WTC11 (cell line): ENCODE results near the gene DMD. TPM values are rescaled to one million over a fixed set of nuclear protein-coding genes. Genes with fewer than 3 reads are reported as not detected.

Experiments
- ATAC-seq: fragments of 200-7000 bp; cut with Tn5 transposase; 2 replicates; pipeline ENCODE4 v1.10.0; 2021; ENCODE audit warnings: mild to moderate bottlenecking, moderate library complexity
- CTCF ChIA-PET: fragments of 300-600 bp; sonication (Branson Sonifier 250); formaldehyde crosslinking; loops from one replicate; lab custom pipeline; 2021; ENCODE audit warnings: antibody characterized with exemption; lab: Charles Lee
- POLR2A ChIA-PET: fragments of 350-600 bp; sonication (Branson Sonifier 250); formaldehyde crosslinking; loops from one replicate; lab custom pipeline; 2021; ENCODE audit warnings: antibody characterized with exemption; lab: Charles Lee
- DNase-seq: peaks from one replicate; pipeline ENCODE4 v3.0.0; 2021; ENCODE audit warnings: low spot score
- H3K27ac Mint-ChIP-seq: 2 replicates; pipeline ENCODE4 v1.8.0; 2021; ENCODE audit warnings: mixed read lengths
- H3K27me3 Mint-ChIP-seq: 2 replicates; pipeline ENCODE4 v1.8.0; 2021; ENCODE audit warnings: low read depth, mild to moderate bottlenecking, moderate library complexity, mixed read lengths
- H3K36me3 Mint-ChIP-seq: 2 replicates; pipeline ENCODE4 v1.8.0; 2021; ENCODE audit warnings: mixed read lengths
- H3K4me1 Mint-ChIP-seq: 2 replicates; pipeline ENCODE4 v1.8.0; 2022; ENCODE audit warnings: mixed read lengths
- H3K4me3 Mint-ChIP-seq: 2 replicates; pipeline ENCODE4 v1.8.0; 2021; ENCODE audit warnings: mild to moderate bottlenecking, moderate library complexity, mixed read lengths
- H3K9me3 Mint-ChIP-seq: 2 replicates; pipeline ENCODE4 v1.8.0; 2021; ENCODE audit warnings: mixed read lengths
- ATF1 ChIP-seq: sonication (generic); formaldehyde crosslinking; IDR thresholded peaks from 2 replicates; pipeline ENCODE4 v1.8.1; 2023; ENCODE audit warnings: mild to moderate bottlenecking, moderate library complexity, missing genetic modification reagents
- ATF6 ChIP-seq: sonication (generic); formaldehyde crosslinking; IDR thresholded peaks from 2 replicates; pipeline ENCODE4 v1.8.1; 2023; ENCODE audit warnings: mild to moderate bottlenecking, missing genetic modification reagents
- CDX4 ChIP-seq: fragments of 250-450 bp; sonication (Bioruptor Pico); IDR thresholded peaks from 2 replicates; pipeline ENCODE4 v1.9.0; 2021; ENCODE audit warnings: moderate library complexity, mild to moderate bottlenecking, inconsistent platforms, borderline replicate concordance
- FOXP1 ChIP-seq: sonication (generic); formaldehyde crosslinking; IDR thresholded peaks from 2 replicates; pipeline ENCODE4 v1.8.0; 2022; ENCODE audit warnings: missing genetic modification reagents, mild to moderate bottlenecking, moderate library complexity, borderline replicate concordance
- KAT7 ChIP-seq: sonication (generic); formaldehyde crosslinking; IDR thresholded peaks from 2 replicates; pipeline ENCODE4 v1.8.1; 2023; ENCODE audit warnings: missing genetic modification reagents, mild to moderate bottlenecking, borderline replicate concordance
- NR2C2 ChIP-seq: sonication (generic); formaldehyde crosslinking; IDR thresholded peaks from 2 replicates; pipeline ENCODE4 v1.8.0; 2022; ENCODE audit warnings: mild to moderate bottlenecking, missing genetic modification reagents
- NR3C1 ChIP-seq: sonication (generic); formaldehyde crosslinking; conservative IDR thresholded peaks from 2 replicates; pipeline ENCODE4 v1.8.1; 2023; ENCODE audit warnings: low read depth, mild to moderate bottlenecking, missing genetic modification reagents
- PREB ChIP-seq: sonication (generic); formaldehyde crosslinking; IDR thresholded peaks from 2 replicates; pipeline ENCODE4 v1.8.1; 2022; ENCODE audit warnings: mild to moderate bottlenecking, missing genetic modification reagents, moderate library complexity, borderline replicate concordance
- SMAD4 ChIP-seq: sonication (generic); formaldehyde crosslinking; IDR thresholded peaks from 2 replicates; pipeline ENCODE4 v1.8.0; 2022; ENCODE audit warnings: mild to moderate bottlenecking, missing genetic modification reagents
- TP53 ChIP-seq: sonication (generic); formaldehyde crosslinking; IDR thresholded peaks from 2 replicates; pipeline ENCODE4 v1.8.1; 2023; ENCODE audit warnings: mild to moderate bottlenecking, missing genetic modification reagents
- ZBTB21 ChIP-seq: sonication (generic); formaldehyde crosslinking; IDR thresholded peaks from 2 replicates; pipeline ENCODE4 v1.8.1; 2023; ENCODE audit warnings: mild to moderate bottlenecking, missing genetic modification reagents, borderline replicate concordance
- ZNF219 ChIP-seq: sonication (generic); formaldehyde crosslinking; IDR thresholded peaks from 2 replicates; pipeline ENCODE4 v1.8.0; 2023; ENCODE audit warnings: missing genetic modification reagents, mild to moderate bottlenecking, borderline replicate concordance
- ZNF396 ChIP-seq: fragments of 250-450 bp; sonication (Bioruptor Pico); IDR thresholded peaks from 2 replicates; pipeline ENCODE4 v1.8.0; 2021; ENCODE audit warnings: mild to moderate bottlenecking, moderate library complexity, borderline replicate concordance
- total RNA-seq: library from RNA; stranded (reverse); gene quantifications from 3 replicates; pipeline ENCODE4 v1.2.3, GENCODE V29; 2021
- TF ChIP-seq, protein P1 (sequence below): sonication (generic); formaldehyde crosslinking; IDR thresholded peaks from 2 replicates; pipeline ENCODE4 v1.8.1; 2022; ENCODE audit warnings: missing genetic modification reagents, borderline replicate concordance
- TF ChIP-seq, protein P2 (sequence below): fragments of 250-450 bp; sonication (Bioruptor Pico); IDR thresholded peaks from 2 replicates; pipeline ENCODE4 v1.8.0; 2021; ENCODE audit warnings: mild to moderate bottlenecking
- TF ChIP-seq, protein P3 (sequence below): sonication (generic); formaldehyde crosslinking; IDR thresholded peaks from 2 replicates; pipeline ENCODE4 v1.8.0; 2023; ENCODE audit warnings: mild to moderate bottlenecking, missing genetic modification reagents
- TF ChIP-seq, protein P4 (sequence below): sonication (generic); formaldehyde crosslinking; IDR thresholded peaks from 2 replicates; pipeline ENCODE4 v1.8.1; 2023; ENCODE audit warnings: mild to moderate bottlenecking, missing genetic modification reagents, moderate library complexity
- TF ChIP-seq, protein P5 (sequence below): sonication (generic); formaldehyde crosslinking; IDR thresholded peaks from 2 replicates; pipeline ENCODE4 v1.8.0; 2022; ENCODE audit warnings: mild to moderate bottlenecking, missing genetic modification reagents
- TF ChIP-seq, protein P6 (sequence below): fragments of 250-450 bp; sonication (Bioruptor Pico); IDR thresholded peaks from 2 replicates; pipeline ENCODE4 v2.1.2; 2022; ENCODE audit warnings: mild to moderate bottlenecking, moderate library complexity

DMD gene
- total RNA-seq, 1 experiment from 2014 or later: 9.1 TPM

- Mint-ChIP-seq H3K27ac (no peak overlapping the region), H3K4me1 (peaks cover 5% of the 10 kb centered on the region), H3K36me3 (no peaks in the 10 kb centered on the region), H3K9me3 (peaks cover 3% of the 10 kb centered on the region; the same call in 1 of the 2 replicates), H3K4me3 (no peak overlapping the region), H3K27me3 (no peaks in the 10 kb centered on the region)
- no peak for DNase-seq
- ChIA-PET POLR2A (no interaction called here), CTCF (no interaction called here)
- TF ChIP-seq, protein P1, sequence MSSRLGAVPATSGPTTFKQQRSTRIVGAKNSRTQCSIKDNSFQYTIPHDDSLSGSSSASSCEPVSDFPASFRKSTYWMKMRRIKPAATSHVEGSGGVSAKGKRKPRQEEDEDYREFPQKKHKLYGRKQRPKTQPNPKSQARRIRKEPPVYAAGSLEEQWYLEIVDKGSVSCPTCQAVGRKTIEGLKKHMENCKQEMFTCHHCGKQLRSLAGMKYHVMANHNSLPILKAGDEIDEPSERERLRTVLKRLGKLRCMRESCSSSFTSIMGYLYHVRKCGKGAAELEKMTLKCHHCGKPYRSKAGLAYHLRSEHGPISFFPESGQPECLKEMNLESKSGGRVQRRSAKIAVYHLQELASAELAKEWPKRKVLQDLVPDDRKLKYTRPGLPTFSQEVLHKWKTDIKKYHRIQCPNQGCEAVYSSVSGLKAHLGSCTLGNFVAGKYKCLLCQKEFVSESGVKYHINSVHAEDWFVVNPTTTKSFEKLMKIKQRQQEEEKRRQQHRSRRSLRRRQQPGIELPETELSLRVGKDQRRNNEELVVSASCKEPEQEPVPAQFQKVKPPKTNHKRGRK (CRISPR knock-in tag): no peak
- ATAC-seq: no peak
These were observed 1057.8 kb downstream of the DMD start for GRCh38 chrX:32153585-32153984.

- no peaks in the 10 kb centered on the region for H3K36me3 Mint-ChIP-seq
- H3K27ac Mint-ChIP-seq: no peak overlapping the region
- no peaks in the 10 kb centered on the region for H3K27me3 Mint-ChIP-seq
- peaks cover 4% of the 10 kb centered on the region for H3K4me1 Mint-ChIP-seq
- ChIA-PET CTCF (no interaction called here), POLR2A (no interaction called here)
- DNase-seq (no peak), ATAC-seq (no peak)
- H3K4me3 Mint-ChIP-seq: no peak overlapping the region
- TF ChIP-seq ZNF219 (no peak), CDX4 (CRISPR knock-in tag) (no peak), KAT7 (CRISPR knock-in tag) (no peak), NR3C1 (no peak), PREB (CRISPR knock-in tag) (no peak), ZBTB21 (CRISPR knock-in tag) (no peak), ATF1 (CRISPR knock-in tag) (no peak), TP53 (CRISPR knock-in tag) (no peak), ZNF396 (CRISPR knock-in tag) (no peak), FOXP1 (no peak), ATF6 (CRISPR knock-in tag) (no peak), NR2C2 (CRISPR knock-in tag) (no peak), SMAD4 (CRISPR knock-in tag) (no peak)
- TF ChIP-seq, protein P2, sequence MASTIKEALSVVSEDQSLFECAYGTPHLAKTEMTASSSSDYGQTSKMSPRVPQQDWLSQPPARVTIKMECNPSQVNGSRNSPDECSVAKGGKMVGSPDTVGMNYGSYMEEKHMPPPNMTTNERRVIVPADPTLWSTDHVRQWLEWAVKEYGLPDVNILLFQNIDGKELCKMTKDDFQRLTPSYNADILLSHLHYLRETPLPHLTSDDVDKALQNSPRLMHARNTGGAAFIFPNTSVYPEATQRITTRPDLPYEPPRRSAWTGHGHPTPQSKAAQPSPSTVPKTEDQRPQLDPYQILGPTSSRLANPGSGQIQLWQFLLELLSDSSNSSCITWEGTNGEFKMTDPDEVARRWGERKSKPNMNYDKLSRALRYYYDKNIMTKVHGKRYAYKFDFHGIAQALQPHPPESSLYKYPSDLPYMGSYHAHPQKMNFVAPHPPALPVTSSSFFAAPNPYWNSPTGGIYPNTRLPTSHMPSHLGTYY: no peak
- TF ChIP-seq, protein P3, sequence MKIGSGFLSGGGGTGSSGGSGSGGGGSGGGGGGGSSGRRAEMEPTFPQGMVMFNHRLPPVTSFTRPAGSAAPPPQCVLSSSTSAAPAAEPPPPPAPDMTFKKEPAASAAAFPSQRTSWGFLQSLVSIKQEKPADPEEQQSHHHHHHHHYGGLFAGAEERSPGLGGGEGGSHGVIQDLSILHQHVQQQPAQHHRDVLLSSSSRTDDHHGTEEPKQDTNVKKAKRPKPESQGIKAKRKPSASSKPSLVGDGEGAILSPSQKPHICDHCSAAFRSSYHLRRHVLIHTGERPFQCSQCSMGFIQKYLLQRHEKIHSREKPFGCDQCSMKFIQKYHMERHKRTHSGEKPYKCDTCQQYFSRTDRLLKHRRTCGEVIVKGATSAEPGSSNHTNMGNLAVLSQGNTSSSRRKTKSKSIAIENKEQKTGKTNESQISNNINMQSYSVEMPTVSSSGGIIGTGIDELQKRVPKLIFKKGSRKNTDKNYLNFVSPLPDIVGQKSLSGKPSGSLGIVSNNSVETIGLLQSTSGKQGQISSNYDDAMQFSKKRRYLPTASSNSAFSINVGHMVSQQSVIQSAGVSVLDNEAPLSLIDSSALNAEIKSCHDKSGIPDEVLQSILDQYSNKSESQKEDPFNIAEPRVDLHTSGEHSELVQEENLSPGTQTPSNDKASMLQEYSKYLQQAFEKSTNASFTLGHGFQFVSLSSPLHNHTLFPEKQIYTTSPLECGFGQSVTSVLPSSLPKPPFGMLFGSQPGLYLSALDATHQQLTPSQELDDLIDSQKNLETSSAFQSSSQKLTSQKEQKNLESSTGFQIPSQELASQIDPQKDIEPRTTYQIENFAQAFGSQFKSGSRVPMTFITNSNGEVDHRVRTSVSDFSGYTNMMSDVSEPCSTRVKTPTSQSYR: no peak
- TF ChIP-seq, protein P4, sequence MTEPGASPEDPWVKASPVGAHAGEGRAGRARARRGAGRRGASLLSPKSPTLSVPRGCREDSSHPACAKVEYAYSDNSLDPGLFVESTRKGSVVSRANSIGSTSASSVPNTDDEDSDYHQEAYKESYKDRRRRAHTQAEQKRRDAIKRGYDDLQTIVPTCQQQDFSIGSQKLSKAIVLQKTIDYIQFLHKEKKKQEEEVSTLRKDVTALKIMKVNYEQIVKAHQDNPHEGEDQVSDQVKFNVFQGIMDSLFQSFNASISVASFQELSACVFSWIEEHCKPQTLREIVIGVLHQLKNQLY: no peak
- TF ChIP-seq, protein P5, sequence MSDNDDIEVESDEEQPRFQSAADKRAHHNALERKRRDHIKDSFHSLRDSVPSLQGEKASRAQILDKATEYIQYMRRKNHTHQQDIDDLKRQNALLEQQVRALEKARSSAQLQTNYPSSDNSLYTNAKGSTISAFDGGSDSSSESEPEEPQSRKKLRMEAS (CRISPR knock-in tag): no peak
- TF ChIP-seq, protein P6, sequence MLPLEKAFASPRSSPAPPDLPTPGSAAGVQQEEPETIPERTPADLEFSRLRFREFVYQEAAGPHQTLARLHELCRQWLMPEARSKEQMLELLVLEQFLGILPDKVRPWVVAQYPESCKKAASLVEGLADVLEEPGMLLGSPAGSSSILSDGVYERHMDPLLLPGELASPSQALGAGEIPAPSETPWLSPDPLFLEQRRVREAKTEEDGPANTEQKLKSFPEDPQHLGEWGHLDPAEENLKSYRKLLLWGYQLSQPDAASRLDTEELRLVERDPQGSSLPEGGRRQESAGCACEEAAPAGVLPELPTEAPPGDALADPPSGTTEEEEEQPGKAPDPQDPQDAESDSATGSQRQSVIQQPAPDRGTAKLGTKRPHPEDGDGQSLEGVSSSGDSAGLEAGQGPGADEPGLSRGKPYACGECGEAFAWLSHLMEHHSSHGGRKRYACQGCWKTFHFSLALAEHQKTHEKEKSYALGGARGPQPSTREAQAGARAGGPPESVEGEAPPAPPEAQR (CRISPR knock-in tag): no peak
- no peaks in the 10 kb centered on the region for H3K9me3 Mint-ChIP-seq
These were observed 1061.2 kb downstream of the DMD start for GRCh38 chrX:32150141-32150540.
